SH-SY5Y (cell line): ENCODE data around the gene CYP4B1.

ENCODE experiments used
- GATA2 ChIP-seq: IDR thresholded peaks from 2 replicates; pipeline ENCODE4 v1.6.1; 2011; ENCODE audit warnings: mild to moderate bottlenecking, low read depth, low read length
- GATA3 ChIP-seq: IDR thresholded peaks from 2 replicates; pipeline ENCODE4 v1.6.1; 2011; ENCODE audit warnings: low read depth, mild to moderate bottlenecking, low read length, moderate library complexity

DNA sequence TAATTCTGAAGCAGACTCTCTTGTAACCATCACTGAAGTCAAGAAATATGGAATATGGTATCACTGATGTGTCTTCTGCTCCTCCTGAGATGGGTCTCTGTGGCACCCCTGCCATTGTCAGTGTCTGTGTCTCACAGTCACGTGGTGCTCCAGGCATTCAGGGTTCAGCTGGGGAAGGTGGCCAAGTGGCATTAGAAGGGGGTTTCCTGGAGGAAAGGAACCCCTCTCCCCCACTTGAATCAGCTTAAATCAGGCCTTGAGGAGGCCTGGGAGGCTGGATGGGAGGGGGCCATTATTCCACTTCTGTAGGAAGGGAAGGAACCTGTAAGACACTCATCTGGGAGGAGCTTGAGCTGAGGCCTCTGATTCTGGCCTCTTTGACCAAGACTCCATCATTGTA, 20.5 kb downstream of the CYP4B1 start:
- TF ChIP-seq GATA2 (no peak), GATA3 (no peak)
